GM23338 (cell line): ENCODE measurements around the gene EGLN2. TPM values are rescaled to one million over a fixed set of nuclear protein-coding genes. Genes with fewer than 3 reads are reported as not detected.

Source experiments
- ATAC-seq: fragments of 200-7000 bp; cut with Tn5 transposase; 3 replicates; pipeline ENCODE4 v1.9.1; 2020
- DNase-seq: peaks from one replicate; pipeline ENCODE4 v3.0.0-alpha.2; 2015; ENCODE audit warnings: low spot score
- H2AFZ ChIP-seq: fragments of 200-600 bp; sonication (generic); 2 replicates; pipeline ENCODE4 v1.8.0; 2016; ENCODE audit warnings: antibody characterized with exemption, mild to moderate bottlenecking, moderate library complexity
- H3F3A ChIP-seq: fragments of 200-600 bp; sonication (generic); replicated peaks from 2 replicates; pipeline ENCODE4 v1.8.0; 2017; ENCODE audit warnings: antibody characterized with exemption, mixed run types, low read depth
- H3K27ac ChIP-seq: fragments of 200-600 bp; sonication (generic); 2 replicates; pipeline ENCODE4 v1.6.1; 2016; ENCODE audit warnings: low read depth
- H3K27me3 ChIP-seq: fragments of 200-600 bp; sonication (generic); 2 replicates; pipeline ENCODE4 v1.8.0; 2016; ENCODE audit warnings: mild to moderate bottlenecking, mixed run types, moderate library complexity; ENCODE audit not compliant: insufficient read depth
- H3K36me3 ChIP-seq: fragments of 200-600 bp; sonication (generic); 2 replicates; pipeline ENCODE4 v1.8.0; 2016; ENCODE audit warnings: mild to moderate bottlenecking; ENCODE audit not compliant: insufficient read depth
- H3K4me1 ChIP-seq: fragments of 200-600 bp; sonication (generic); 2 replicates; pipeline ENCODE4 v1.8.0; 2016; ENCODE audit warnings: mild to moderate bottlenecking, moderate library complexity; ENCODE audit not compliant: insufficient read depth
- H3K4me2 ChIP-seq: fragments of 200-600 bp; sonication (generic); 2 replicates; pipeline ENCODE4 v1.7.1; 2017; ENCODE audit warnings: mixed run types
- H3K4me3 ChIP-seq: fragments of 200-600 bp; sonication (generic); 2 replicates; pipeline ENCODE4 v1.6.1; 2016; ENCODE audit warnings: mixed run types
- H3K79me2 ChIP-seq: fragments of 200-600 bp; sonication (generic); replicated peaks from 2 replicates; pipeline ENCODE4 v1.8.0; 2017; ENCODE audit warnings: mild to moderate bottlenecking; ENCODE audit not compliant: insufficient read depth
- H3K9me2 ChIP-seq: fragments of 200-600 bp; sonication (generic); 2 replicates; pipeline ENCODE4 v1.8.0; 2017; ENCODE audit not compliant: insufficient read depth
- H4K20me1 ChIP-seq: fragments of 200-600 bp; sonication (generic); replicated peaks from 2 replicates; pipeline ENCODE4 v1.8.0; 2017; ENCODE audit warnings: mild to moderate bottlenecking; ENCODE audit not compliant: insufficient read depth
- H3K27ac Mint-ChIP-seq: 2 replicates; pipeline ENCODE4 v1.8.0; 2020; ENCODE audit warnings: inconsistent platforms, mild to moderate bottlenecking, moderate library complexity, mixed read lengths
- H3K27me3 Mint-ChIP-seq: 3 replicates; pipeline ENCODE4 v1.8.0; 2022; ENCODE audit warnings: low read depth, mild to moderate bottlenecking, moderate library complexity, mixed read lengths, inconsistent platforms; ENCODE audit not compliant: insufficient read depth, poor library complexity
- H3K36me3 Mint-ChIP-seq: 3 replicates; pipeline ENCODE4 v1.8.0; 2021; ENCODE audit warnings: low read depth, mild to moderate bottlenecking, inconsistent platforms, moderate library complexity, mixed read lengths
- H3K4me1 Mint-ChIP-seq: 3 replicates; pipeline ENCODE4 v1.8.0; 2020; ENCODE audit warnings: mild to moderate bottlenecking, inconsistent platforms, mixed read lengths
- H3K4me3 Mint-ChIP-seq: 3 replicates; pipeline ENCODE4 v1.8.0; 2021; ENCODE audit warnings: moderate library complexity, mild to moderate bottlenecking, inconsistent platforms, mixed read lengths
- H3K9me3 Mint-ChIP-seq: 3 replicates; pipeline ENCODE4 v1.8.0; 2020; ENCODE audit warnings: moderate library complexity, mild to moderate bottlenecking, inconsistent platforms, mixed read lengths
- CREB1 ChIP-seq: fragments of 250-450 bp; sonication (Bioruptor Pico); IDR thresholded peaks from 2 replicates; pipeline ENCODE4 v1.5.0; 2020; ENCODE audit warnings: low read depth, mild to moderate bottlenecking, moderate library complexity
- EZH2 ChIP-seq: fragments of 200-600 bp; sonication (generic); IDR thresholded peaks from one replicate; pipeline ENCODE4 v1.8.0; 2017; ENCODE audit warnings: antibody characterized with exemption, mild to moderate bottlenecking, low read depth; ENCODE audit not compliant: unreplicated experiment
- EZH2phosphoT487 ChIP-seq: fragments of 200-600 bp; sonication (generic); IDR thresholded peaks from one replicate; pipeline ENCODE4 v1.8.1; 2018; ENCODE audit warnings: antibody characterized with exemption; ENCODE audit not compliant: unreplicated experiment
- JUNB ChIP-seq: IDR thresholded peaks from one replicate; pipeline ENCODE4 v1.6.1; 2016; ENCODE audit warnings: antibody characterized with exemption; ENCODE audit not compliant: unreplicated experiment
- NANOG ChIP-seq: IDR thresholded peaks from 2 replicates; pipeline ENCODE4 v1.6.1; 2016; ENCODE audit warnings: antibody characterized with exemption, borderline replicate concordance
- POLR2AphosphoS5 ChIP-seq: IDR thresholded peaks from 2 replicates; pipeline ENCODE4 v1.6.1; 2016; ENCODE audit warnings: antibody characterized with exemption, low read depth
- STAT1 ChIP-seq: IDR thresholded peaks from one replicate; pipeline ENCODE4 v1.6.1; 2016; ENCODE audit warnings: antibody characterized with exemption; ENCODE audit not compliant: unreplicated experiment
- ZNF114 ChIP-seq: fragments of 250-450 bp; sonication (Bioruptor Pico); IDR thresholded peaks from 2 replicates; pipeline ENCODE4 v1.5.0; 2020; ENCODE audit warnings: mild to moderate bottlenecking, moderate library complexity
- ZNF331 ChIP-seq: fragments of 250-450 bp; sonication (Bioruptor Pico); IDR thresholded peaks from 2 replicates; pipeline ENCODE4 v1.5.0; 2020; ENCODE audit warnings: low read depth, mild to moderate bottlenecking, moderate library complexity
- polyA plus RNA-seq: library from polyadenylated mRNA; unstranded; fragments of >200 nt; fragmentation: Nextera tagmentation; extraction: Ambion mirVana; gene quantifications from 2 replicates; pipeline ENCODE4 v1.2.1, GENCODE V29; 2016
- total RNA-seq: library from RNA; depleted of rRNA; stranded (reverse); fragments of >200 nt; shearing (Covaris generic); gene quantifications from 2 replicates; pipeline ENCODE4 v1.2.3, GENCODE V29; 2014
- TF ChIP-seq, protein P1 (sequence below), 2 experiments: fragments of 200-600 bp in 1 of 2; sonication (generic) in 1 of 2; conservative IDR thresholded peaks; 2 replicates each; pipeline versions ENCODE4 v1.5.1 to v1.6.1; 2016 to 2017; ENCODE audit warnings: antibody characterized with exemption in 2 of 2, low read depth in 2 of 2, mild to moderate bottlenecking in 2 of 2, moderate library complexity in 1 of 2
- TF ChIP-seq, protein P2 (sequence below): IDR thresholded peaks from one replicate; pipeline ENCODE4 v1.6.1; 2018; ENCODE audit warnings: antibody characterized with exemption; ENCODE audit not compliant: unreplicated experiment
- TF ChIP-seq, protein P3 (sequence below): IDR thresholded peaks from 2 replicates; pipeline ENCODE4 v1.6.1; 2016; ENCODE audit warnings: antibody characterized with exemption
- TF ChIP-seq, protein P4 (sequence below): fragments of 250-450 bp; sonication (Bioruptor Pico); IDR thresholded peaks from 2 replicates; pipeline ENCODE4 v1.5.0; 2020; ENCODE audit warnings: mild to moderate bottlenecking, moderate library complexity

The EGLN2 gene
- total and polyA plus RNA-seq, 2 experiments from 2014 or later: 59.9 to 118 TPM

DNA sequence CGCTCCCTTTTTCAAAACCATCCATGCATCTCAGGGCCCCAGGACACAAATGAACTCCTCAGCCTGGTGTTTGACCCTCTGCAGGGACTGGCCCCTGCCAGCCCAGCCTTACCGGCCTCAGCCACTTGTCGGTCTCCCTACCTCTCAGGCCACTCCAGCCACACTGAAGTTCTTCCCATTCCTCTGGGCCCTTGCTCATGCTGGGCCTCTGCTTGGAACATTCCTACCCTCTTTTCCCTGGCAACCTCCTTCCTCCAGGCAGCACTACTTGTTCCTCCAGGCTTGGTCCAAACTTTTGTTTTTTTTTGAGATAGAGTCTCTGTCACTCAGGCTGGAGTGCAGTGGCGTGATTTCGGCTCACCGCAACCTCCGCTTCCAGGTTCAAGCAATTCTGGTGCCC, 7.6 kb upstream of the EGLN2 start:
- Mint-ChIP-seq H3K36me3 (peaks cover 5% of the 10 kb centered on the region; the same call in 2 of the 3 replicates), H3K27ac (no peak overlapping the region), H3K4me1 (no peaks in the 10 kb centered on the region), H3K27me3 (peaks cover 6% of the 10 kb centered on the region), H3K9me3 (no peaks in the 10 kb centered on the region), H3K4me3 (no peak overlapping the region)
- Histone ChIP-seq H3K79me2 (no peaks in the 10 kb centered on the region), H3K4me3 (no peak overlapping the region), H3K9me2 (no peaks in the 10 kb centered on the region), H4K20me1 (no peaks in the 10 kb centered on the region), H3K4me1 (no peaks in the 10 kb centered on the region), H3F3A (no peaks in the 10 kb centered on the region), H3K36me3 (no peaks in the 10 kb centered on the region), H3K27me3 (no peaks in the 10 kb centered on the region), H2AFZ (no peak overlapping the region), H3K27ac (no peak overlapping the region), H3K4me2 (no peak overlapping the region)
- ATAC-seq: no peak
- TF ChIP-seq, protein P1, sequence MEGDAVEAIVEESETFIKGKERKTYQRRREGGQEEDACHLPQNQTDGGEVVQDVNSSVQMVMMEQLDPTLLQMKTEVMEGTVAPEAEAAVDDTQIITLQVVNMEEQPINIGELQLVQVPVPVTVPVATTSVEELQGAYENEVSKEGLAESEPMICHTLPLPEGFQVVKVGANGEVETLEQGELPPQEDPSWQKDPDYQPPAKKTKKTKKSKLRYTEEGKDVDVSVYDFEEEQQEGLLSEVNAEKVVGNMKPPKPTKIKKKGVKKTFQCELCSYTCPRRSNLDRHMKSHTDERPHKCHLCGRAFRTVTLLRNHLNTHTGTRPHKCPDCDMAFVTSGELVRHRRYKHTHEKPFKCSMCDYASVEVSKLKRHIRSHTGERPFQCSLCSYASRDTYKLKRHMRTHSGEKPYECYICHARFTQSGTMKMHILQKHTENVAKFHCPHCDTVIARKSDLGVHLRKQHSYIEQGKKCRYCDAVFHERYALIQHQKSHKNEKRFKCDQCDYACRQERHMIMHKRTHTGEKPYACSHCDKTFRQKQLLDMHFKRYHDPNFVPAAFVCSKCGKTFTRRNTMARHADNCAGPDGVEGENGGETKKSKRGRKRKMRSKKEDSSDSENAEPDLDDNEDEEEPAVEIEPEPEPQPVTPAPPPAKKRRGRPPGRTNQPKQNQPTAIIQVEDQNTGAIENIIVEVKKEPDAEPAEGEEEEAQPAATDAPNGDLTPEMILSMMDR (conservative IDR thresholded peaks at IDR 0.05; ENCODE audit: low read depth in 2 of 2): no peak
- TF ChIP-seq, protein P2, sequence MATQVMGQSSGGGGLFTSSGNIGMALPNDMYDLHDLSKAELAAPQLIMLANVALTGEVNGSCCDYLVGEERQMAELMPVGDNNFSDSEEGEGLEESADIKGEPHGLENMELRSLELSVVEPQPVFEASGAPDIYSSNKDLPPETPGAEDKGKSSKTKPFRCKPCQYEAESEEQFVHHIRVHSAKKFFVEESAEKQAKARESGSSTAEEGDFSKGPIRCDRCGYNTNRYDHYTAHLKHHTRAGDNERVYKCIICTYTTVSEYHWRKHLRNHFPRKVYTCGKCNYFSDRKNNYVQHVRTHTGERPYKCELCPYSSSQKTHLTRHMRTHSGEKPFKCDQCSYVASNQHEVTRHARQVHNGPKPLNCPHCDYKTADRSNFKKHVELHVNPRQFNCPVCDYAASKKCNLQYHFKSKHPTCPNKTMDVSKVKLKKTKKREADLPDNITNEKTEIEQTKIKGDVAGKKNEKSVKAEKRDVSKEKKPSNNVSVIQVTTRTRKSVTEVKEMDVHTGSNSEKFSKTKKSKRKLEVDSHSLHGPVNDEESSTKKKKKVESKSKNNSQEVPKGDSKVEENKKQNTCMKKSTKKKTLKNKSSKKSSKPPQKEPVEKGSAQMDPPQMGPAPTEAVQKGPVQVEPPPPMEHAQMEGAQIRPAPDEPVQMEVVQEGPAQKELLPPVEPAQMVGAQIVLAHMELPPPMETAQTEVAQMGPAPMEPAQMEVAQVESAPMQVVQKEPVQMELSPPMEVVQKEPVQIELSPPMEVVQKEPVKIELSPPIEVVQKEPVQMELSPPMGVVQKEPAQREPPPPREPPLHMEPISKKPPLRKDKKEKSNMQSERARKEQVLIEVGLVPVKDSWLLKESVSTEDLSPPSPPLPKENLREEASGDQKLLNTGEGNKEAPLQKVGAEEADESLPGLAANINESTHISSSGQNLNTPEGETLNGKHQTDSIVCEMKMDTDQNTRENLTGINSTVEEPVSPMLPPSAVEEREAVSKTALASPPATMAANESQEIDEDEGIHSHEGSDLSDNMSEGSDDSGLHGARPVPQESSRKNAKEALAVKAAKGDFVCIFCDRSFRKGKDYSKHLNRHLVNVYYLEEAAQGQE: no peak
- TF ChIP-seq STAT1 (no peak), JUNB (no peak), ZNF331 (CRISPR knock-in tag) (no peak), EZH2 (no peak), NANOG (no peak), POLR2AphosphoS5 (no peak), EZH2phosphoT487 (no peak), CREB1 (CRISPR knock-in tag) (no peak), ZNF114 (no peak)
- TF ChIP-seq, protein P3, sequence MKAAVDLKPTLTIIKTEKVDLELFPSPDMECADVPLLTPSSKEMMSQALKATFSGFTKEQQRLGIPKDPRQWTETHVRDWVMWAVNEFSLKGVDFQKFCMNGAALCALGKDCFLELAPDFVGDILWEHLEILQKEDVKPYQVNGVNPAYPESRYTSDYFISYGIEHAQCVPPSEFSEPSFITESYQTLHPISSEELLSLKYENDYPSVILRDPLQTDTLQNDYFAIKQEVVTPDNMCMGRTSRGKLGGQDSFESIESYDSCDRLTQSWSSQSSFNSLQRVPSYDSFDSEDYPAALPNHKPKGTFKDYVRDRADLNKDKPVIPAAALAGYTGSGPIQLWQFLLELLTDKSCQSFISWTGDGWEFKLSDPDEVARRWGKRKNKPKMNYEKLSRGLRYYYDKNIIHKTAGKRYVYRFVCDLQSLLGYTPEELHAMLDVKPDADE: no peak
- TF ChIP-seq, protein P4, sequence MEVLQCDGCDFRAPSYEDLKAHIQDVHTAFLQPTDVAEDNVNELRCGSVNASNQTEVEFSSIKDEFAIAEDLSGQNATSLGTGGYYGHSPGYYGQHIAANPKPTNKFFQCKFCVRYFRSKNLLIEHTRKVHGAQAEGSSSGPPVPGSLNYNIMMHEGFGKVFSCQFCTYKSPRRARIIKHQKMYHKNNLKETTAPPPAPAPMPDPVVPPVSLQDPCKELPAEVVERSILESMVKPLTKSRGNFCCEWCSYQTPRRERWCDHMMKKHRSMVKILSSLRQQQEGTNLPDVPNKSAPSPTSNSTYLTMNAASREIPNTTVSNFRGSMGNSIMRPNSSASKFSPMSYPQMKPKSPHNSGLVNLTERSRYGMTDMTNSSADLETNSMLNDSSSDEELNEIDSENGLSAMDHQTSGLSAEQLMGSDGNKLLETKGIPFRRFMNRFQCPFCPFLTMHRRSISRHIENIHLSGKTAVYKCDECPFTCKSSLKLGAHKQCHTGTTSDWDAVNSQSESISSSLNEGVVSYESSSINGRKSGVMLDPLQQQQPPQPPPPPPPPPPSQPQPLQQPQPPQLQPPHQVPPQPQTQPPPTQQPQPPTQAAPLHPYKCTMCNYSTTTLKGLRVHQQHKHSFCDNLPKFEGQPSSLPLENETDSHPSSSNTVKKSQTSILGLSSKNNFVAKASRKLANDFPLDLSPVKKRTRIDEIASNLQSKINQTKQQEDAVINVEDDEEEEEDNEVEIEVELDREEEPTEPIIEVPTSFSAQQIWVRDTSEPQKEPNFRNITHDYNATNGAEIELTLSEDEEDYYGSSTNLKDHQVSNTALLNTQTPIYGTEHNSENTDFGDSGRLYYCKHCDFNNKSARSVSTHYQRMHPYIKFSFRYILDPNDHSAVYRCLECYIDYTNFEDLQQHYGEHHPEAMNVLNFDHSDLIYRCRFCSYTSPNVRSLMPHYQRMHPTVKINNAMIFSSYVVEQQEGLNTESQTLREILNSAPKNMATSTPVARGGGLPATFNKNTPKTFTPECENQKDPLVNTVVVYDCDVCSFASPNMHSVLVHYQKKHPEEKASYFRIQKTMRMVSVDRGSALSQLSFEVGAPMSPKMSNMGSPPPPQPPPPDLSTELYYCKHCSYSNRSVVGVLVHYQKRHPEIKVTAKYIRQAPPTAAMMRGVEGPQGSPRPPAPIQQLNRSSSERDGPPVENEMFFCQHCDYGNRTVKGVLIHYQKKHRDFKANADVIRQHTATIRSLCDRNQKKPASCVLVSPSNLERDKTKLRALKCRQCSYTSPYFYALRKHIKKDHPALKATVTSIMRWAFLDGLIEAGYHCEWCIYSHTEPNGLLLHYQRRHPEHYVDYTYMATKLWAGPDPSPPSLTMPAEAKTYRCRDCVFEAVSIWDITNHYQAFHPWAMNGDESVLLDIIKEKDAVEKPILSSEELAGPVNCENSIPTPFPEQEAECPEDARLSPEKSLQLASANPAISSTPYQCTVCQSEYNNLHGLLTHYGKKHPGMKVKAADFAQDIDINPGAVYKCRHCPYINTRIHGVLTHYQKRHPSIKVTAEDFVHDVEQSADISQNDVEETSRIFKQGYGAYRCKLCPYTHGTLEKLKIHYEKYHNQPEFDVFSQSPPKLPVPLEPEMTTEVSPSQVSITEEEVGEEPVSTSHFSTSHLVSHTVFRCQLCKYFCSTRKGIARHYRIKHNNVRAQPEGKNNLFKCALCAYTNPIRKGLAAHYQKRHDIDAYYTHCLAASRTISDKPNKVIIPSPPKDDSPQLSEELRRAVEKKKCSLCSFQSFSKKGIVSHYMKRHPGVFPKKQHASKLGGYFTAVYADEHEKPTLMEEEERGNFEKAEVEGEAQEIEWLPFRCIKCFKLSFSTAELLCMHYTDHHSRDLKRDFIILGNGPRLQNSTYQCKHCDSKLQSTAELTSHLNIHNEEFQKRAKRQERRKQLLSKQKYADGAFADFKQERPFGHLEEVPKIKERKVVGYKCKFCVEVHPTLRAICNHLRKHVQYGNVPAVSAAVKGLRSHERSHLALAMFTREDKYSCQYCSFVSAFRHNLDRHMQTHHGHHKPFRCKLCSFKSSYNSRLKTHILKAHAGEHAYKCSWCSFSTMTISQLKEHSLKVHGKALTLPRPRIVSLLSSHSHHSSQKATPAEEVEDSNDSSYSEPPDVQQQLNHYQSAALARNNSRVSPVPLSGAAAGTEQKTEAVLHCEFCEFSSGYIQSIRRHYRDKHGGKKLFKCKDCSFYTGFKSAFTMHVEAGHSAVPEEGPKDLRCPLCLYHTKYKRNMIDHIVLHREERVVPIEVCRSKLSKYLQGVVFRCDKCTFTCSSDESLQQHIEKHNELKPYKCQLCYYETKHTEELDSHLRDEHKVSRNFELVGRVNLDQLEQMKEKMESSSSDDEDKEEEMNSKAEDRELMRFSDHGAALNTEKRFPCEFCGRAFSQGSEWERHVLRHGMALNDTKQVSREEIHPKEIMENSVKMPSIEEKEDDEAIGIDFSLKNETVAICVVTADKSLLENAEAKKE (CRISPR knock-in tag): no peak
- DNase-seq: no peak
